PC-3 (cell line): ENCODE data around the gene DNAJC1. TPM values are rescaled to one million over a fixed set of nuclear protein-coding genes. Genes with fewer than 3 reads are reported as not detected.

ENCODE experiments used
- ATAC-seq: fragments of 200-7000 bp; cut with Tn5 transposase; 2 replicates; pipeline ENCODE4 v1.9.1; 2020; ENCODE audit warnings: mild to moderate bottlenecking, moderate library complexity
- BruUV-seq: library from RNA; stranded (reverse); fragments of 400-500 nt; replicated peaks from 2 replicates; lab custom pipeline; 2021; lab: Mats Ljungman, UMichigan
- CTCF ChIA-PET: fragments of 300-600 bp; sonication (Branson Sonifier 250); formaldehyde crosslinking; loops from one replicate; lab custom pipeline; 2022; ENCODE audit warnings: antibody characterized with exemption; lab: Charles Lee
- POLR2A ChIA-PET: fragments of 300-600 bp; sonication (Branson Sonifier 250); formaldehyde crosslinking; loops from one replicate; lab custom pipeline; 2022; ENCODE audit warnings: antibody characterized with exemption; ENCODE audit not compliant: unreplicated experiment; lab: Charles Lee
- DNase-seq: peaks from one replicate; pipeline ENCODE4 v3.0.0-alpha.2; 2015
- H2AFZ ChIP-seq: fragments of 300-600 bp; sonication (generic); 2 replicates; pipeline ENCODE4 v1.6.0; 2016; ENCODE audit warnings: antibody characterized with exemption, low read length
- H3F3A ChIP-seq: fragments of 300-600 bp; sonication (generic); one replicate; pipeline ENCODE4 v1.6.0; 2017; ENCODE audit warnings: antibody characterized with exemption, low read length, control low read depth, mild to moderate bottlenecking; ENCODE audit not compliant: unreplicated experiment
- H3K27ac ChIP-seq: fragments of 300-600 bp; sonication (generic); 2 replicates; pipeline ENCODE4 v1.5.1; 2016; ENCODE audit warnings: mild to moderate bottlenecking, low read length
- H3K27me3 ChIP-seq: fragments of 300-600 bp; sonication (generic); 2 replicates; pipeline ENCODE4 v1.6.1; 2016; ENCODE audit warnings: low read length, mixed read lengths
- H3K36me3 ChIP-seq: fragments of 300-600 bp; sonication (generic); 2 replicates; pipeline ENCODE4 v1.6.1; 2016; ENCODE audit warnings: low read depth, mixed run types, low read length, mixed read lengths
- H3K4me1 ChIP-seq: fragments of 300-600 bp; sonication (generic); 2 replicates; pipeline ENCODE4 v1.5.1; 2016; ENCODE audit warnings: low read length; ENCODE audit not compliant: insufficient read depth
- H3K4me2 ChIP-seq: fragments of 300-600 bp; sonication (generic); 2 replicates; pipeline ENCODE4 v1.6.0; 2016; ENCODE audit warnings: low read length
- H3K4me3 ChIP-seq: fragments of 300-600 bp; sonication (generic); 2 replicates; pipeline ENCODE4 v1.5.1; 2016; ENCODE audit warnings: mild to moderate bottlenecking, low read length, mixed read lengths
- H3K79me2 ChIP-seq: fragments of 300-600 bp; sonication (generic); 2 replicates; pipeline ENCODE4 v1.6.1; 2017; ENCODE audit warnings: low read length, mixed read lengths
- H3K9ac ChIP-seq: fragments of 300-600 bp; sonication (generic); 2 replicates; pipeline ENCODE4 v1.6.0; 2016; ENCODE audit warnings: mild to moderate bottlenecking, low read length
- H3K9me2 ChIP-seq: fragments of 300-600 bp; sonication (generic); replicated peaks from 2 replicates; pipeline ENCODE4 v1.6.1; 2016; ENCODE audit warnings: mixed run types, low read length, mixed read lengths
- H3K9me3 ChIP-seq: fragments of 300-600 bp; sonication (generic); 2 replicates; pipeline ENCODE4 v1.6.1; 2016; ENCODE audit warnings: low read length, mixed read lengths
- H4K20me1 ChIP-seq: fragments of 300-600 bp; sonication (generic); 2 replicates; pipeline ENCODE4 v1.6.1; 2016; ENCODE audit warnings: low read length, mixed read lengths
- CTCF ChIP-seq: fragments of 300-600 bp; sonication (generic); conservative IDR thresholded peaks from 2 replicates; pipeline ENCODE4 v1.5.1; 2017; ENCODE audit warnings: antibody characterized with exemption, low read depth, mild to moderate bottlenecking, low read length
- EZH2 ChIP-seq: fragments of 300-600 bp; sonication (generic); IDR thresholded peaks from one replicate; pipeline ENCODE4 v1.6.1; 2017; ENCODE audit warnings: antibody characterized with exemption, mild to moderate bottlenecking, low read length; ENCODE audit not compliant: unreplicated experiment
- EZH2phosphoT487 ChIP-seq: fragments of 300-600 bp; sonication (generic); IDR thresholded peaks from 2 replicates; pipeline ENCODE4 v1.6.1; 2018; ENCODE audit warnings: mild to moderate bottlenecking, antibody characterized with exemption, low read length, borderline replicate concordance
- intact Hi-C: fragments of 100-400 bp; cut with micrococcal nuclease; formaldehyde crosslinking; loops from 2 replicates; pipeline ENCODE4 v1.9.0; 2023
- total RNA-seq: library from RNA; depleted of rRNA; stranded (reverse); fragments of >200 nt; gene quantifications from 2 replicates; pipeline ENCODE4 v1.2.3, GENCODE V29; 2014

The DNAJC1 gene
- total RNA-seq, 1 experiment from 2014 or later, result 53.4 TPM

DNA sequence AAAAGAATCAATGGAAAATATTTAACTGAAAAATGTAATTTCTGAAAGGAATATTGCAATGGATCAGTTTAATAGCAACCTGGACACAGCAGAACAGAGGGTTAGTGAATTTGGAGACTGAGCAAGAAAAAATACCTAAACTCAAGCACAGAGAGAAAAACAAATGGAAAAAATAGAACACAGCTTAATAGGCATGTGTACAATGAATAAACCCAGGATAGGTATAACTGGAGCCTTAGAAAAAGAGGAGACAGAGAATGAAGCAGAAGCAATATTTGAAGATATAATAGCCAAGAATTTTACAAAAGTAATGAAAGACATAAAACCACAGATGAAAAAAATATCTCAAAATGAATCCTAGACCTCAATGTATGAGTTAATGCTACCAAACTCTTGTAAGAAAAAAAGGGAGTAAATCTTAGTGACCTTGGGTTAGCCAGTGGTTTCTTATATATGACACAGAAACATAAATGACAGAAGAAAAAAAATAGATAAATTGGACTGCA, 2.9 kb upstream of the DNAJC1 start:
- Histone ChIP-seq H2AFZ (no peak overlapping the region), H3K4me3 (no peak overlapping the region), H3K4me2 (no peak overlapping the region), H3F3A (no peaks in the 10 kb centered on the region), H3K36me3 (no peaks in the 10 kb centered on the region), H3K4me1 (peaks cover 18% of the 10 kb centered on the region), H3K79me2 (peaks cover 19% of the 10 kb centered on the region), H3K9ac (no peak overlapping the region), H3K9me3 (no peaks in the 10 kb centered on the region), H3K9me2 (no peaks in the 10 kb centered on the region), H4K20me1 (peaks cover 14% of the 10 kb centered on the region), H3K27me3 (no peaks in the 10 kb centered on the region), H3K27ac (no peak overlapping the region)
- no peak for ATAC-seq
- BruUV-seq, result no TSS peak
- no peak for DNase-seq
- CTCF ChIA-PET, result no interaction called here
- TF ChIP-seq CTCF (no peak), EZH2 (no peak), EZH2phosphoT487 (no peak)
- POLR2A ChIA-PET, result no interaction called here
- intact Hi-C loops, result no loop called here

- Histone ChIP-seq H3K9me2 (no peaks in the 10 kb centered on the region), H3K9me3 (no peaks in the 10 kb centered on the region), H4K20me1 (peaks cover 21% of the 10 kb centered on the region), H3K27ac (no peak overlapping the region), H3K79me2 (peaks cover 26% of the 10 kb centered on the region), H3K36me3 (no peaks in the 10 kb centered on the region), H3K27me3 (no peaks in the 10 kb centered on the region), H3K4me2 (no peak overlapping the region), H3K4me1 (peaks cover 21% of the 10 kb centered on the region), H2AFZ (no peak overlapping the region), H3F3A (no peaks in the 10 kb centered on the region), H3K4me3 (no peak overlapping the region), H3K9ac (no peak overlapping the region)
- ATAC-seq (no peak), DNase-seq (no peak)
- ChIA-PET CTCF (no interaction called here), POLR2A (no interaction called here)
- BruUV-seq, result no TSS peak
- intact Hi-C loops, result no loop called here
- TF ChIP-seq EZH2phosphoT487, result no peak
- no peak for TF ChIP-seq CTCF
- TF ChIP-seq EZH2, result no peak
These were observed 2.2 kb upstream of the DNAJC1 start for GRCh38 chr10:22005763-22006162.

DNA sequence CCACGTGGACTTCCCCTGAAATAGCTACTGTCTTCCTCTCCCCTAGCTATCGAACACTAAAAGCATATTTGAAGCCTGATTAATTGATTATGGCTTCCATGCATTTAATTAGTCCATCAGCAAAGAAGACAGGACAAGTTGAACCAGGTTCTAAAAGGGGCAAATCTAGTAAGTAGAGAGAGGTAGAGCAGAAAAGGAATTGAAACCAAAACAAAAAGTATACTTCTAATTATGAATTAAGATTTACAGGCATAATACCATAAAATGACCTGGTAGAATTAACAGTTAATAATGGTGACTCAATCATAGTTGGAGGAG, 393 bp upstream of the DNAJC1 start:
- Histone ChIP-seq H3K4me2 (peak overlapping the region; percentile 93), H3K4me1 (peaks cover 24% of the 10 kb centered on the region), H3K36me3 (no peaks in the 10 kb centered on the region), H3K27ac (peak overlapping the region; percentile 45), H3K9me2 (no peaks in the 10 kb centered on the region), H2AFZ (peak overlapping the region; percentile 89), H3K9ac (peak overlapping the region; percentile 91), H3K27me3 (no peaks in the 10 kb centered on the region), H3K9me3 (no peaks in the 10 kb centered on the region), H4K20me1 (peaks cover 28% of the 10 kb centered on the region), H3K79me2 (peaks cover 44% of the 10 kb centered on the region), H3F3A (no peaks in the 10 kb centered on the region), H3K4me3 (peak overlapping the region; percentile 81)
- ChIA-PET POLR2A (interaction anchor here (1.0 kb wide), 1 partner anchor 225 kb away, joined by 3 read pairs; no protein-coding TSS in a partner anchor), CTCF (no interaction called here)
- DNase-seq, result no peak
- ATAC-seq, result no peak
- intact Hi-C loops, result loop anchor here (2.0 to 5.0 kb wide), 4 partner anchors 63 to 313 kb away; partner anchors contain the start of gene COMMD3
- TSS peak; percentile 71 for BruUV-seq
- no peak for TF ChIP-seq CTCF
